Measurements from ENCODE around the gene ILRUN.
"Not testable (repeated sequence)": the region's sequence is repeated elsewhere in the genome, so short reads cannot be mapped to it uniquely, and the experiment has no call there.

Gene ILRUN

GRCh38 chr6:34696189-34696738 is 303 bp downstream of the ILRUN start:
- DNase-seq, result peak; percentile 66

- no peak for DNase-seq
These were observed 808 bp downstream of the ILRUN start for GRCh38 chr6:34695729-34696188.

- no peak for DNase-seq
These were observed 4.3 kb downstream of the ILRUN start for GRCh38 chr6:34692280-34692679.

GRCh38 chr6:34689742-34690141 is 6.8 kb downstream of the ILRUN start:
- no peak for DNase-seq

GRCh38 chr6:34688956-34689355 is 7.6 kb downstream of the ILRUN start:
- DNase-seq, result no peak

- no peak for DNase-seq
These were observed 11.6 kb downstream of the ILRUN start for GRCh38 chr6:34684919-34685318.

GRCh38 chr6:34684364-34684763 is 12.2 kb downstream of the ILRUN start:
- DNase-seq, result no peak

GRCh38 chr6:34680802-34681515 is 15.6 kb downstream of the ILRUN start:
- peak; percentile 81 for DNase-seq

GRCh38 chr6:34680313-34680712 is 16.3 kb downstream of the ILRUN start:
- not testable (repeated sequence) for DNase-seq

GRCh38 chr6:34679552-34680253 is 16.9 kb downstream of the ILRUN start:
- no peak for DNase-seq

GRCh38 chr6:34676140-34676539 is 20.4 kb downstream of the ILRUN start:
- DNase-seq, result no peak

- not testable (repeated sequence) for DNase-seq
These were observed 21.6 kb downstream of the ILRUN start for GRCh38 chr6:34674930-34675329.

GRCh38 chr6:34674268-34674639 is 22.3 kb downstream of the ILRUN start:
- no peak for DNase-seq

GRCh38 chr6:34673064-34673463 is 23.5 kb downstream of the ILRUN start:
- DNase-seq, result no peak

- DNase-seq, result no peak
These were observed 23.9 kb downstream of the ILRUN start for GRCh38 chr6:34672657-34673043.

GRCh38 chr6:34671801-34672656 is 24.5 kb downstream of the ILRUN start:
- no peak for DNase-seq

GRCh38 chr6:34671367-34671766 is 25.2 kb downstream of the ILRUN start:
- no peak for DNase-seq

- DNase-seq, result not testable (repeated sequence)
These were observed 27.8 kb downstream of the ILRUN start for GRCh38 chr6:34668799-34669198.

- no peak for DNase-seq
These were observed 28.9 kb downstream of the ILRUN start for GRCh38 chr6:34667481-34668238.

GRCh38 chr6:34665019-34665418 is 31.5 kb downstream of the ILRUN start:
- DNase-seq, result no peak

- no peak for DNase-seq
These were observed 32.2 kb downstream of the ILRUN start for GRCh38 chr6:34664256-34664971.

- DNase-seq, result no peak
These were observed 32.7 kb downstream of the ILRUN start for GRCh38 chr6:34663831-34664255.
